GM23338 (cell line): ENCODE data around the gene XPNPEP2.

Experiments
- CREB1 ChIP-seq: fragments of 250-450 bp; sonication (Bioruptor Pico); IDR thresholded peaks from 2 replicates; pipeline ENCODE4 v1.5.0; 2020; ENCODE audit warnings: low read depth, mild to moderate bottlenecking, moderate library complexity
- EZH2 ChIP-seq: fragments of 200-600 bp; sonication (generic); IDR thresholded peaks from one replicate; pipeline ENCODE4 v1.8.0; 2017; ENCODE audit warnings: antibody characterized with exemption, mild to moderate bottlenecking, low read depth; ENCODE audit not compliant: unreplicated experiment
- EZH2phosphoT487 ChIP-seq: fragments of 200-600 bp; sonication (generic); IDR thresholded peaks from one replicate; pipeline ENCODE4 v1.8.1; 2018; ENCODE audit warnings: antibody characterized with exemption; ENCODE audit not compliant: unreplicated experiment
- JUNB ChIP-seq: IDR thresholded peaks from one replicate; pipeline ENCODE4 v1.6.1; 2016; ENCODE audit warnings: antibody characterized with exemption; ENCODE audit not compliant: unreplicated experiment
- POLR2AphosphoS5 ChIP-seq: IDR thresholded peaks from 2 replicates; pipeline ENCODE4 v1.6.1; 2016; ENCODE audit warnings: antibody characterized with exemption, low read depth
- STAT1 ChIP-seq: IDR thresholded peaks from one replicate; pipeline ENCODE4 v1.6.1; 2016; ENCODE audit warnings: antibody characterized with exemption; ENCODE audit not compliant: unreplicated experiment
- ZNF114 ChIP-seq: fragments of 250-450 bp; sonication (Bioruptor Pico); IDR thresholded peaks from 2 replicates; pipeline ENCODE4 v1.5.0; 2020; ENCODE audit warnings: mild to moderate bottlenecking, moderate library complexity
- ZNF331 ChIP-seq: fragments of 250-450 bp; sonication (Bioruptor Pico); IDR thresholded peaks from 2 replicates; pipeline ENCODE4 v1.5.0; 2020; ENCODE audit warnings: low read depth, mild to moderate bottlenecking, moderate library complexity
- TF ChIP-seq, protein P1 (sequence below), 2 experiments: fragments of 200-600 bp in 1 of 2; sonication (generic) in 1 of 2; conservative IDR thresholded peaks; 2 replicates each; pipeline versions ENCODE4 v1.5.1 to v1.6.1; 2016 to 2017; ENCODE audit warnings: antibody characterized with exemption in 2 of 2, low read depth in 2 of 2, mild to moderate bottlenecking in 2 of 2, moderate library complexity in 1 of 2
- TF ChIP-seq, protein P2 (sequence below): IDR thresholded peaks from one replicate; pipeline ENCODE4 v1.6.1; 2018; ENCODE audit warnings: antibody characterized with exemption; ENCODE audit not compliant: unreplicated experiment

DNA sequence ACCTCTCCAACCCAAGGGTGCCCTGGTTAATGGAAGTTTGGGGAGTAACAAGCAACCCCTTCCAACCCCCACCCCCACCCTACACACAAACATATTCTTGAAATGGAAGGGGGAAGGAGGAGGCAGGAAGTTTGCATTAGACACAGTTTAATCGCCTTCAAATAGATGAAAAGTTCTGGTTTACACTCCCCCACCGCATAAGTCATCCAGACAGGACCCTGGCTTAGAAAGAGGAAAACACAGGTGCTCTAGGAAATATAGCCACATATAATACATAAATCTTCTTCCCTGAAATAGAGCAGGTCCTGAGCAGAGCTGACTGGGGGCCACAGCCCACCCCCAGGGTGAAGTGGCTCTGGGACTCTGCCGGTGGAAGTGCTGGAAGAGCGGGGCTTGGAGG is 66.0 kb downstream of the XPNPEP2 start:
- TF ChIP-seq, protein P1, sequence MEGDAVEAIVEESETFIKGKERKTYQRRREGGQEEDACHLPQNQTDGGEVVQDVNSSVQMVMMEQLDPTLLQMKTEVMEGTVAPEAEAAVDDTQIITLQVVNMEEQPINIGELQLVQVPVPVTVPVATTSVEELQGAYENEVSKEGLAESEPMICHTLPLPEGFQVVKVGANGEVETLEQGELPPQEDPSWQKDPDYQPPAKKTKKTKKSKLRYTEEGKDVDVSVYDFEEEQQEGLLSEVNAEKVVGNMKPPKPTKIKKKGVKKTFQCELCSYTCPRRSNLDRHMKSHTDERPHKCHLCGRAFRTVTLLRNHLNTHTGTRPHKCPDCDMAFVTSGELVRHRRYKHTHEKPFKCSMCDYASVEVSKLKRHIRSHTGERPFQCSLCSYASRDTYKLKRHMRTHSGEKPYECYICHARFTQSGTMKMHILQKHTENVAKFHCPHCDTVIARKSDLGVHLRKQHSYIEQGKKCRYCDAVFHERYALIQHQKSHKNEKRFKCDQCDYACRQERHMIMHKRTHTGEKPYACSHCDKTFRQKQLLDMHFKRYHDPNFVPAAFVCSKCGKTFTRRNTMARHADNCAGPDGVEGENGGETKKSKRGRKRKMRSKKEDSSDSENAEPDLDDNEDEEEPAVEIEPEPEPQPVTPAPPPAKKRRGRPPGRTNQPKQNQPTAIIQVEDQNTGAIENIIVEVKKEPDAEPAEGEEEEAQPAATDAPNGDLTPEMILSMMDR (conservative IDR thresholded peaks at IDR 0.05; ENCODE audit: low read depth in 2 of 2): no peak
- TF ChIP-seq CREB1 (CRISPR knock-in tag) (no peak), STAT1 (no peak), EZH2 (no peak), EZH2phosphoT487 (no peak), POLR2AphosphoS5 (no peak), JUNB (no peak), ZNF114 (no peak), ZNF331 (CRISPR knock-in tag) (no peak)
- TF ChIP-seq, protein P2, sequence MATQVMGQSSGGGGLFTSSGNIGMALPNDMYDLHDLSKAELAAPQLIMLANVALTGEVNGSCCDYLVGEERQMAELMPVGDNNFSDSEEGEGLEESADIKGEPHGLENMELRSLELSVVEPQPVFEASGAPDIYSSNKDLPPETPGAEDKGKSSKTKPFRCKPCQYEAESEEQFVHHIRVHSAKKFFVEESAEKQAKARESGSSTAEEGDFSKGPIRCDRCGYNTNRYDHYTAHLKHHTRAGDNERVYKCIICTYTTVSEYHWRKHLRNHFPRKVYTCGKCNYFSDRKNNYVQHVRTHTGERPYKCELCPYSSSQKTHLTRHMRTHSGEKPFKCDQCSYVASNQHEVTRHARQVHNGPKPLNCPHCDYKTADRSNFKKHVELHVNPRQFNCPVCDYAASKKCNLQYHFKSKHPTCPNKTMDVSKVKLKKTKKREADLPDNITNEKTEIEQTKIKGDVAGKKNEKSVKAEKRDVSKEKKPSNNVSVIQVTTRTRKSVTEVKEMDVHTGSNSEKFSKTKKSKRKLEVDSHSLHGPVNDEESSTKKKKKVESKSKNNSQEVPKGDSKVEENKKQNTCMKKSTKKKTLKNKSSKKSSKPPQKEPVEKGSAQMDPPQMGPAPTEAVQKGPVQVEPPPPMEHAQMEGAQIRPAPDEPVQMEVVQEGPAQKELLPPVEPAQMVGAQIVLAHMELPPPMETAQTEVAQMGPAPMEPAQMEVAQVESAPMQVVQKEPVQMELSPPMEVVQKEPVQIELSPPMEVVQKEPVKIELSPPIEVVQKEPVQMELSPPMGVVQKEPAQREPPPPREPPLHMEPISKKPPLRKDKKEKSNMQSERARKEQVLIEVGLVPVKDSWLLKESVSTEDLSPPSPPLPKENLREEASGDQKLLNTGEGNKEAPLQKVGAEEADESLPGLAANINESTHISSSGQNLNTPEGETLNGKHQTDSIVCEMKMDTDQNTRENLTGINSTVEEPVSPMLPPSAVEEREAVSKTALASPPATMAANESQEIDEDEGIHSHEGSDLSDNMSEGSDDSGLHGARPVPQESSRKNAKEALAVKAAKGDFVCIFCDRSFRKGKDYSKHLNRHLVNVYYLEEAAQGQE: no peak
